Activated CD4-positive, alpha-beta memory T cell treated with anti-CD3 and anti-CD28 coated beads for 36 hours (primary cell): ENCODE data around the gene HELB. TPM values are rescaled to one million over a fixed set of nuclear protein-coding genes. Genes with fewer than 3 reads are reported as not detected.

ENCODE experiments used
- CTCF ChIA-PET: fragments of 350-600 bp; sonication (Branson Sonifier 250); formaldehyde crosslinking; loops from one replicate; lab custom pipeline; 2021; ENCODE audit warnings: antibody characterized with exemption, inconsistent platforms; lab: Charles Lee
- POLR2A ChIA-PET: fragments of 350-600 bp; sonication (Branson Sonifier 250); formaldehyde crosslinking; loops from one replicate; lab custom pipeline; 2021; ENCODE audit warnings: antibody characterized with exemption; lab: Charles Lee
- DNase-seq: peaks from one replicate; pipeline ENCODE4 v3.0.0-alpha.2; 2020
- H3K27ac Mint-ChIP-seq: one replicate; pipeline ENCODE4 v1.8.0; 2021; ENCODE audit warnings: mixed read lengths
- H3K27me3 Mint-ChIP-seq: one replicate; pipeline ENCODE4 v1.8.0; 2021; ENCODE audit warnings: mixed read lengths
- H3K36me3 Mint-ChIP-seq: one replicate; pipeline ENCODE4 v1.8.0; 2021; ENCODE audit warnings: mixed read lengths
- H3K4me1 Mint-ChIP-seq: one replicate; pipeline ENCODE4 v1.8.0; 2021; ENCODE audit warnings: low read depth, mixed read lengths
- H3K4me3 Mint-ChIP-seq: one replicate; pipeline ENCODE4 v1.8.0; 2021; ENCODE audit warnings: mild to moderate bottlenecking, mixed read lengths
- H3K9me3 Mint-ChIP-seq: one replicate; pipeline ENCODE4 v1.8.0; 2021; ENCODE audit warnings: mixed read lengths
- intact Hi-C: fragments of 100-400 bp; cut with micrococcal nuclease; formaldehyde crosslinking; loops from one replicate; pipeline ENCODE4 v1.15.1; 2023
- total RNA-seq, 2 experiments: library from RNA; stranded (reverse); gene quantifications; one replicate each; pipeline ENCODE4 v1.2.3, GENCODE V29; 2021

The HELB gene
- total RNA-seq: 10 to 100 TPM; 20.8 to 21.8 TPM

- Mint-ChIP-seq H3K27me3 (no peaks in the 10 kb centered on the region), H3K36me3 (peaks cover 23% of the 10 kb centered on the region), H3K9me3 (no peaks in the 10 kb centered on the region), H3K4me3 (peak within 1 kb of the TSS; percentile 99), H3K4me1 (peaks cover 39% of the 10 kb centered on the region), H3K27ac (peak within 1 kb of the TSS; percentile 99)
- intact Hi-C loops: loop anchor here (1.0 to 10.0 kb wide), 8 partner anchors 12 to 1813 kb away; partner anchors contain the start of genes CAND1, GNS, LEMD3 and TMBIM4
- ChIA-PET CTCF (interaction anchor here (0.6 to 2.0 kb wide), 6 partner anchors 14 to 133 kb away, joined by 3 to 14 read pairs (median 4); partner anchors contain the start of gene TMBIM4), POLR2A (interaction anchor here (0.6 to 2.1 kb wide), 12 partner anchors 9 to 1346 kb away, joined by 3 to 14 read pairs (median 4); partner anchors contain the start of genes DYRK2, LEMD3 and LLPH)
- DNase-seq: peak; percentile 99
Measured at GRCh38 chr12:66301944-66302826, at the start of gene HELB. HELB (plus strand) TSS chr12:66302493; CDS start chr12:66302604, 111 bp downstream.

- Mint-ChIP-seq H3K4me3 (no peak overlapping the region), H3K36me3 (no peaks in the 10 kb centered on the region), H3K4me1 (no peaks in the 10 kb centered on the region), H3K27me3 (peaks cover 2% of the 10 kb centered on the region), H3K27ac (no peak overlapping the region), H3K9me3 (no peaks in the 10 kb centered on the region)
- no peak for DNase-seq
- ChIA-PET CTCF (no interaction called here), POLR2A (no interaction called here)
- intact Hi-C loops: no loop called here
Measured at GRCh38 chr12:66252771-66253170, 49.5 kb upstream of the HELB start.

GRCh38 chr12:66255737-66256136 is 46.6 kb upstream of the HELB start:
- intact Hi-C loops: no loop called here
- Mint-ChIP-seq H3K9me3 (no peaks in the 10 kb centered on the region), H3K36me3 (no peaks in the 10 kb centered on the region), H3K4me3 (no peak overlapping the region), H3K27ac (no peak overlapping the region), H3K27me3 (peaks cover 2% of the 10 kb centered on the region), H3K4me1 (no peaks in the 10 kb centered on the region)
- CTCF ChIA-PET: no interaction called here
- no peak for DNase-seq
- POLR2A ChIA-PET: no interaction called here

DNA sequence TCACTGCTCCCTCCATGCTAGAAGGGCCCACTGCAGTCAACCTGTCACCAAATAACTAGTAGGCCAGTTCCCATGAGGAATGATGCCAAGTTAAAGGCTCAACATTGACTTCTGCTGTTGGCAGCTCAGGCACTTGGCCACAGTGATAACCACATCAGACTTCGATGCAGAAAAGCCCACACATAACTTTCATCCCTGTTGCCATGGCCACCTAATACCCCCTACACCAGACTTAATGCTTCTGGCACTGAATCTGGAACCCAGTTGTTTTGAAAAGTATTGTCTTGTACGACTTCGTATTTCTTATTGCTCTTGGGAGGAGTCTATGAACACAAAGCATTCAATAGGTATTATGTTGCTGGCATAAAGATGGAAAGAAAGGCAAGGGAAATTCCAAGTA is 44.3 kb upstream of the HELB start:
- ChIA-PET CTCF (no interaction called here), POLR2A (no interaction called here)
- no peak for DNase-seq
- H3K27me3 Mint-ChIP-seq: no peaks in the 10 kb centered on the region
- intact Hi-C loops: no loop called here
- H3K9me3 Mint-ChIP-seq: no peaks in the 10 kb centered on the region
- H3K4me3 Mint-ChIP-seq: no peak overlapping the region
- H3K27ac Mint-ChIP-seq: no peak overlapping the region
- H3K4me1 Mint-ChIP-seq: no peaks in the 10 kb centered on the region
- H3K36me3 Mint-ChIP-seq: no peaks in the 10 kb centered on the region

DNA sequence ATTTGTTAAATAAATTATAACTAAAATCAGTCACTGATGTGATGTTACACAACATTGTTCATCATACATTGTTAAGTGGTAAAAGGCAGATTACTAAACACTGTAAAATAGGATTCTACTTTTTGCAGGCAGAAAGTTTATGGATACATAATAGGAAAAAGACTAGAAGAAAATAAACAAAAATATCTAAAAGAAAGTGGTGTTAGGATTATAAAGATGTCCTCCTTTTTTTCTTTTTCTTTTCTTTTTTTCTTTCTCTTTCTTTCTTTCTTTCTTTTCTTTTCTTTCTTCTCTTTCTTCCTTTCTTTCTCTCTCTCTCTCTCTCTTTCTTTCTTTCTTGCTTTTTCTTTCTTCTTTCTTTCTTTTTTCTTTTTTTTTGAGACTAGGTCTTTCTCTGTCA is 39.6 kb upstream of the HELB start:
- intact Hi-C loops: no loop called here

DNA sequence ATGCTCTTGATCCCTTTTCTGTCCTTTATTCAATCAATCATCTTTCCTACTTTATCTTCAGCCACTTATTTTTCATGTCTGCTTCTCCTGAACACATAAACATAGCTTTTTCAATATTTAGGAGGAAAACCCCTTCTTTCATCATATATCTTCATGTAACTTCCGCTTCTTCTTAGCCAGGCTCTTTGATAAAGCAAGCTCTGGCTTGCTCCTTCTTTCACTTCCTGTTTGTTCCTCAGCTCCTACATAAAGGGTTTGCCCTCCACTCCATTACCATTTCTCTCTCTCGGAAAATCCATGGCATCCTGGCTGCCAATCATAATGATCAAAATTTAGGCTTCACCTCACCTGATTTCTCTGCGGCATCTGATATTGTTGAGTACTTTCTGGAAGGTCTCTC is 33.7 kb upstream of the HELB start:
- intact Hi-C loops: no loop called here
- Mint-ChIP-seq H3K4me1 (peaks cover under 1% of the 10 kb centered on the region), H3K9me3 (no peaks in the 10 kb centered on the region), H3K27ac (no peak overlapping the region), H3K4me3 (no peak overlapping the region), H3K27me3 (peaks cover 2% of the 10 kb centered on the region), H3K36me3 (no peaks in the 10 kb centered on the region)
- no peak for DNase-seq
- POLR2A ChIA-PET: no interaction called here
- CTCF ChIA-PET: interaction anchor here (1.5 to 2.5 kb wide), 3 partner anchors 136 to 425 kb away, joined by 3 to 22 read pairs (median 17); no protein-coding TSS in a partner anchor

More for the DNA sequence above, 39.6 kb upstream of the HELB start:
- no peaks in the 10 kb centered on the region for H3K36me3 Mint-ChIP-seq
- DNase-seq: no peak
- no peak overlapping the region for H3K27ac Mint-ChIP-seq
- no peaks in the 10 kb centered on the region for H3K9me3 Mint-ChIP-seq
- CTCF ChIA-PET: no interaction called here
- H3K4me1 Mint-ChIP-seq: no peaks in the 10 kb centered on the region
- peaks cover 2% of the 10 kb centered on the region for H3K27me3 Mint-ChIP-seq
- POLR2A ChIA-PET: no interaction called here
- no peak overlapping the region for H3K4me3 Mint-ChIP-seq

GRCh38 chr12:66269142-66269541 is 33.2 kb upstream of the HELB start:
- intact Hi-C loops: loop anchor here (1.0 kb wide), 1 partner anchor 425 kb away; no protein-coding TSS in a partner anchor
- CTCF ChIA-PET: interaction anchor here (0.7 to 4.1 kb wide), 21 partner anchors 10 to 427 kb away, joined by 3 to 53 read pairs (median 4); partner anchors contain the start of gene HELB
- DNase-seq: no peak
- POLR2A ChIA-PET: interaction anchor here (0.9 to 1.6 kb wide), 2 partner anchors 33 to 140 kb away, joined by 3 to 9 read pairs; partner anchors contain the start of gene HELB
- Mint-ChIP-seq H3K27ac (no peak overlapping the region), H3K4me3 (no peak overlapping the region), H3K4me1 (peaks cover 2% of the 10 kb centered on the region), H3K36me3 (no peaks in the 10 kb centered on the region), H3K27me3 (no peaks in the 10 kb centered on the region), H3K9me3 (no peaks in the 10 kb centered on the region)

DNA sequence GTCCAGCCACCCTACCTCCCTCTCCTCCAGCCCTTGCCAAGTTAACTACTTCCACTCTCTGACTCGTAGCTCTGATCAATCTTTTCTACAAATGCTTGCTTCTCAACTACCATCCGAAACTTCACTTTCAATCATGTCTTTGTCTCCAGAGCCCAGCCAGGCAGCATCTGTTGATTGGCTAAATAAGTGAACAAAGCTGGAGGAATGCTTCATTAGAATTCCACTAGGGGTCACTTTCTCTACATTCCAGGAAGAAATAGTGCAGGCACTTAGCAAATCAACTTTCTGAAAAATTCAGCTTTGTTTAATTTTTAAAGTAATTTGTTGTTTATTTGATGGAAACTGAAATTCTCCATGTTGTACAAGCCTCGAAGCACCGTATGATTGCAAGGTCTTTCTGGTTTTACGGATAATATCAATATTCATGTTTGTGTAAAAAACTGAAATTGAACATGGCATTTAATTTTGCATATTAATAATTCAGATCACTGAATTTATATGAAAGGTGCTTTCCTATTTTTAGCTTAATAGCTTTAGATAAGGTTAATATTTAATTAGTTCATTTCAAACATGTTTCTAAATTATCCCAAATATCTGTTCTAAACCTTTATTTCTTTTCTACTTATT is 32.4 kb upstream of the HELB start:
- Mint-ChIP-seq H3K27me3 (no peaks in the 10 kb centered on the region), H3K36me3 (no peaks in the 10 kb centered on the region), H3K9me3 (no peaks in the 10 kb centered on the region), H3K27ac (no peak overlapping the region), H3K4me3 (no peak overlapping the region), H3K4me1 (peaks cover 4% of the 10 kb centered on the region)
- ChIA-PET CTCF (interaction anchor here (0.7 to 4.1 kb wide), 29 partner anchors 9 to 426 kb away, joined by 3 to 53 read pairs (median 4); partner anchors contain the start of genes HELB and TMBIM4), POLR2A (interaction anchor here (0.9 to 1.6 kb wide), 2 partner anchors 33 to 139 kb away, joined by 3 to 9 read pairs; partner anchors contain the start of gene HELB)
- intact Hi-C loops: loop anchor here (1.0 kb wide), 2 partner anchors 139 to 424 kb away; no protein-coding TSS in a partner anchor
- DNase-seq: peak; percentile 30

DNA sequence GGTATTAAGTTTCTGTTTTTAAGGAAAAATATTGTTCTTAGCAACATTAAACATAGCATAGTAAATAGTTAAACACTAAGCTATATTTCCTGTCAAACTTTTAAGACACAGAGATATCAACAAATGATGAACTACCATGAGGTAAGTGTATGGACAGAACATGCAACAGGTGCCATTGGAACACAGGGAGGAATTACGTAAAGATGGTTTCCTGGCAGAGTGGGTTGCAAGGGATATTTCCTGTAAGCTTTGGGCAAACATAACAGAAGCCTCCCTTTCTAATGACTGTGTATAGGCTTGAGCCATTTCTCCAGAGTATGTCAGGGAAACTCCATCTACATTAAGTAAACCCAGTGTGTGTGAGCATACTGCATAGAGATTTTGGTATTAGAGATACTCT is 31.7 kb upstream of the HELB start:
- DNase-seq: no peak
- intact Hi-C loops: loop anchor here (1.0 kb wide), 1 partner anchor 139 kb away; no protein-coding TSS in a partner anchor
- ChIA-PET CTCF (interaction anchor here (0.7 to 4.1 kb wide), 17 partner anchors 9 to 426 kb away, joined by 3 to 53 read pairs (median 5); partner anchors contain the start of genes HELB and TMBIM4), POLR2A (interaction anchor here (1.6 kb wide), 1 partner anchor 32 kb away, joined by 9 read pairs; the partner anchor contains the start of gene HELB)
- no peak overlapping the region for H3K27ac Mint-ChIP-seq
- H3K36me3 Mint-ChIP-seq: no peaks in the 10 kb centered on the region
- no peaks in the 10 kb centered on the region for H3K9me3 Mint-ChIP-seq
- peaks cover 5% of the 10 kb centered on the region for H3K4me1 Mint-ChIP-seq
- H3K4me3 Mint-ChIP-seq: no peak overlapping the region
- H3K27me3 Mint-ChIP-seq: no peaks in the 10 kb centered on the region

- intact Hi-C loops: no loop called here
- Mint-ChIP-seq H3K4me3 (no peak overlapping the region), H3K4me1 (peaks cover 14% of the 10 kb centered on the region), H3K27ac (no peak overlapping the region), H3K36me3 (no peaks in the 10 kb centered on the region), H3K27me3 (no peaks in the 10 kb centered on the region), H3K9me3 (no peaks in the 10 kb centered on the region)
- ChIA-PET POLR2A (no interaction called here), CTCF (interaction anchor here (1.6 to 4.1 kb wide), 2 partner anchors 136 to 142 kb away, joined by 3 to 53 read pairs; partner anchors contain the start of gene LLPH)
- no peak for DNase-seq
Measured at GRCh38 chr12:66272650-66273049, 29.6 kb upstream of the HELB start.

DNA sequence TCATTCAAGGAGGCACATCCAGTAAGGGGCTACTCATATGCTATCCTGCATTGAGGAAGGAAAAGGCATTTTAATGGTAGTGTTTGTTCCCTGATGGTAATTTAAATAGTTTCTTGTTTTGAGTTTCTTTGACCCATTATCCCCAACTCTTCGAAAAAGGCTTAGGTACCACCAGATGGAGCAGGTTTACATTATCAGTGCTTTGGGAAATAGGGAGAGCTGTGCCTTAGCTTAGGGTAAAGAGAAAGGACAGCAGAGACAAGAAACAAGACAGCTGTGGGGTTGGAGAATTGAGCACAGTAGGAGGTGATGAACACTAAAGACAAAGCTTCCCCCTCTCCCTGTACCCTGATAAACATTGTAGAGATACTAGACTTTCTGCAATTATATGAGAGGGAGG is 29.1 kb upstream of the HELB start:
- ChIA-PET CTCF (interaction anchor here (1.6 to 4.1 kb wide), 2 partner anchors 136 to 142 kb away, joined by 3 to 53 read pairs; partner anchors contain the start of gene LLPH), POLR2A (no interaction called here)
- H3K27ac Mint-ChIP-seq: no peak overlapping the region
- no peak overlapping the region for H3K4me3 Mint-ChIP-seq
- DNase-seq: no peak
- no peaks in the 10 kb centered on the region for H3K9me3 Mint-ChIP-seq
- intact Hi-C loops: no loop called here
- peaks cover 14% of the 10 kb centered on the region for H3K4me1 Mint-ChIP-seq
- no peaks in the 10 kb centered on the region for H3K36me3 Mint-ChIP-seq
- H3K27me3 Mint-ChIP-seq: no peaks in the 10 kb centered on the region
